Panc1 (cell line): Measurements from ENCODE around the gene DIS3L2.

ENCODE experiments used
- CTCF ChIP-seq: fragments of 450-650 bp; IDR thresholded peaks from 2 replicates; pipeline ENCODE4 v1.5.1; 2017; ENCODE audit warnings: mild to moderate bottlenecking
- POLR2AphosphoS5 ChIP-seq: IDR thresholded peaks from 2 replicates; pipeline ENCODE4 v1.6.1; 2012; ENCODE audit warnings: mild to moderate bottlenecking, low read depth, low read length, moderate library complexity
- SIN3A ChIP-seq: IDR thresholded peaks from 2 replicates; pipeline ENCODE4 v1.6.1; 2012; ENCODE audit warnings: low read depth, mild to moderate bottlenecking, low read length, moderate library complexity, borderline replicate concordance; ENCODE audit not compliant: insufficient read depth

- TF ChIP-seq CTCF (no peak), SIN3A (no peak), POLR2AphosphoS5 (no peak)
These were observed 374.3 kb downstream of the DIS3L2 start for GRCh38 chr2:232335859-232336215.
